Erythroblast (primary cell): ENCODE results near the gene TENT4B.

Experiments
- DNase-seq, 2 experiments: peaks; one replicate each; lab custom pipeline; 2025; lab: John Stamatoyannopoulos, UW
- GATA1 ChIP-seq: IDR thresholded peaks from 2 replicates; pipeline ENCODE4 v1.6.1; 2011; ENCODE audit warnings: low read depth, mild to moderate bottlenecking, control low read depth, low read length, moderate library complexity
- POLR2A ChIP-seq: IDR thresholded peaks from 2 replicates; pipeline ENCODE4 v1.6.1; 2011; ENCODE audit warnings: mild to moderate bottlenecking, low read length

The TENT4B gene

GRCh38 chr16:50245417-50246298 is 92.6 kb downstream of the TENT4B start:
- peak; percentile 84 to 94 for DNase-seq
- TF ChIP-seq GATA1 (no peak), POLR2A (no peak)

DNA sequence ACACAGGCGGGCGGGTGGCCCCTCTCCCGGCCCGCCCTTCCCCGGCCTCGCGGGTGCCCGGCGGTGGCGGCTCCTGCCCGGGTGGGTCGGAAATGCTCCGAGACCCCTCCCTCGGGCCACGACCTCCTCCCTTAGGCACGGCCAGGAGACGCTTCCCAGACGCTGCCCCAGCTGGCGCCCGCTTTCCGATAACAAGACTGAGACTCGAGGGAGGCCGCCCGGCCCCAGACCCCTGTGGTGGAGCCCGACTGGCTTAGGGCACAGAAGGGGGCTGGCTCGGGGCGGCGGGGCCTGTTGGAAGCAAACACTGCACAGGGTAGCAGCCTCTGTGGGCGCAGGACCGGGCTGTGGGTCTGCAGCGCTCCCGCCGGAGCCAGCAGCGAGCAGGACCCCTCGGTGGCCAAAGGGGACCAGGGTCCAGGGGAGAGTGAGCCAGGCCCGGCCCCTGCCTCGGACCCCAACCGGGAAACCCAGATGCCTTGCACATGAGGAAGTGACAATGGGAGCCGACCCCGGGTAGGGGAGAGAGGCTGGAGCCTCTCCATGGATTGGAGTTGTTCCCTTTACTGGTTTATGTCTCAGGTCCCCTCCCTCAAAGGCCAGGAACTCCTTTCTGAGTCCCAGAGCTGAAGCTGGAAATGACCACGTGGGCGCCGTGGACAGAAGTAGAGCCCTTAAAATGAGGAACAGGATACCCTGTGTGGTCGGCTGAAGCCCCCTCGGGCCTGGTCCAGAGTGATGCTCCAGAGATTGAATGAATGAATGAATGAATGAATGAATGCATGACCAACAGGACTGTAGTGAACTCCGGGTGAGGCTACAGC is 93.4 kb downstream of the TENT4B start:
- peak; percentile 63 to 73 for DNase-seq
- TF ChIP-seq POLR2A (no peak), GATA1 (no peak)

DNA sequence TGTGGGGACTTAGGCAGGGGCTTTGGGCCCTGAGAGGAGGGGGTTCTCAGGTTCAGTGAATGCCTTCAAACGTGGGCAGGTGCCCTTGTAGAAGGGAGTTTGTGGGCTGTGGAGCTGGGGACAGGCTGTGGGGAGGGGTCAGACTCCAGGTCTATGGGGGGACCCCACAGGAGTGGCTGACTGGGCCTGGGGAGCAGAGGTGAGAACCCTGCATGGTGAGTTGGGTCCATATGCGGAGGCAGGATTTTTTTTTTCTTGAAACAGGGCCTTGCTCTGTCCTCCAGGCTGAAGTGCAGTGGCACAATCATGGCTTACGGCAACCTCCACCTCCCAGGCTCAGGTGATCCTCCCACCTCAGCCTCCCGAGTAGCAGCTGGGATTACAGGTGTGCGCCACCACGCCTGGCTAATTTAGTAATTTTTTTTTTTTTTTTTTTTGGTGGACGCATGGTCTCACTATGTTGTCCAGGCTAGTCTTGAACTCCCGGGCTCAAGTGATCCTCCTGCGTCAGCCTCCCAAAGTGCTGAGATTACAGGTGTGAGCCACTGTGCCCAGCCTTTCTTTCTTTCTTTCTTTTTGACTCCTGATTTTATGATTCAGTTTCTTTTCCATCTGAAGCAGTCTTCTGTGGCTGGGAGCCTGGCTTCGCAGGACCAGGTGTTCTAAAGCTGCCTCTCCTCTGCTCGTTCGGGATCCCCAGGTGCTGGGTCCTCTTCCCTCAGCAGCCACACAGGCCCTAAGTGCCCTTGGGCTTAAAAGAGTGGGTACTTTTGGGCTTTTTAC is 94.2 kb downstream of the TENT4B start:
- TF ChIP-seq GATA1 (no peak), POLR2A (no peak)
- DNase-seq: no peak

- DNase-seq: no peak
- TF ChIP-seq POLR2A (no peak), GATA1 (no peak)
These were observed 95.0 kb downstream of the TENT4B start for GRCh38 chr16:50247906-50248608.

DNA sequence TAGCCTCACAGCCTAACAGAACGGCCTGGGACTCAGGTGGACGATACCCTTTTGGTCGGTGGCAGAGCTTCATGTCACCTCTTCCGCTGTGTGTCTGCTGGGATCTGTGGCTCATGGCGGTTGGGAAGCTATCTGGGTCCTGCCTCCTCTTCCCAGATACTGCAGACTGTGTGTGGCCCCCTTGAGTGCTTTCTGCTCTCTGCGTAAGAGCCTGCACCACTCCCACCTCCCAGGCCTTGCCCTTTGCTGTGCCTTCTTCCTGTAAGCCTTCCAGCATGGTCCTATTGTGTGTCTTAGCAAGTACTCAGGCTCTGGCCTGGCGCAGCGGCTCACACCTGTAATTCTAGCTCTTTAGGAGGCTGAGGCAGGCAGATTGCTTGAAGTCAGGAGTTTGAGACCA is 95.7 kb downstream of the TENT4B start:
- no peak for DNase-seq
- no peak for TF ChIP-seq GATA1
- no peak for TF ChIP-seq POLR2A

GRCh38 chr16:50251375-50252081 is 98.4 kb downstream of the TENT4B start:
- TF ChIP-seq GATA1 (no peak), POLR2A (no peak)
- no peak for DNase-seq

GRCh38 chr16:50252082-50252611 is 99.0 kb downstream of the TENT4B start:
- TF ChIP-seq POLR2A (no peak), GATA1 (no peak)
- DNase-seq: no peak

DNA sequence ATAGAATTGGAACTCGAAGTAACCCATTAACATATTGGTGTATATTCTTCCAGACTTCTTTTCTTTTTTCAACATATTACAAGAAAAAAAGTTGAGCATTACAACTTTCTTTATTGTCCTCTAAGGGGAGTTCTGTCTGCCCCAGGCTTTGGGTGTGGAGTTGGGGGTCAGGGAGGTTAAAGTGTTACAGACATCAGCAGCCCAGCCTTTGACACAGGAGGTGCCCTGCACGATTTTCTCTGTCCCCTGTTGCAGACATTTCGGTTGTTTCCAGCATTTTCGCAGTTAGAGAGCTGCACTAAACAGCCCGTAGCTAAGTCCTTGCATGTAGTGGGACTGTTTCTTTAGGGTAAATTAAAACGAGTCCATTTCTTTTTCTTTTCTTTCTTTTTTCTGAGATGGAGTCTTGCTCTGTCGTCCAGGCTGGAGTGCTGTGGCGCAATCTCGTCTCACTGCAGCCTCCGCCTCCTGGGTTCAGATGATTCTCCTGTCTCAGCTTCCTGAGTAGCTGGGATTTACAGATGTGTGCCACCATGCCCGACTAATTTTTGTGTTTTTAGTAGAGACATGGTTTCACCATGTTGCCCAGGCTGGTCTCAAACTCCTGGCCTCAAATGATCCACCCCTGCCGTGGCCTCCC is 99.9 kb downstream of the TENT4B start:
- TF ChIP-seq GATA1 (no peak), POLR2A (no peak)
- DNase-seq: no peak

- peak in 1 of 2 experiments; percentile 39 for DNase-seq
- TF ChIP-seq POLR2A (no peak), GATA1 (no peak)
These were observed 100.4 kb downstream of the TENT4B start for GRCh38 chr16:50253514-50253910.

DNA sequence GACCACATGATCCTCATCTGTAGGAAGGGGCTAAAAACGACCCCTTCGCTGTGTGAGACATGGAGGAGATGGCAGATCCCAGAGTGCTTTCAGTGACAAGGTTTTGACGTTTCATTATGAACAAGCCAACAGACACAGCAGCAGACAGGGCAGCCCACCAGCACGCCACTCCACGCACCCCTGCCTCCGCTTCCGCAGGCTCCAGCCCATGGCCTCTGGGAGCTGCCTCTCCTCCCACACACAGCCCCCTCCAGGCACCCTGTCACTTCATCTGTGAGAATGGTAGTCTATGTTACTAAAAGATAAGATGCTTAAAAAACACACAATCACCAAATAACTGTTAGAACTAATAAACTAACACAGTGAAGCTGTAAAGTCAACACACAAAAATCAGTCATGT is 101.0 kb downstream of the TENT4B start:
- peak; percentile 50 to 63 for DNase-seq
- TF ChIP-seq POLR2A (peak; percentile 45), GATA1 (no peak)

DNA sequence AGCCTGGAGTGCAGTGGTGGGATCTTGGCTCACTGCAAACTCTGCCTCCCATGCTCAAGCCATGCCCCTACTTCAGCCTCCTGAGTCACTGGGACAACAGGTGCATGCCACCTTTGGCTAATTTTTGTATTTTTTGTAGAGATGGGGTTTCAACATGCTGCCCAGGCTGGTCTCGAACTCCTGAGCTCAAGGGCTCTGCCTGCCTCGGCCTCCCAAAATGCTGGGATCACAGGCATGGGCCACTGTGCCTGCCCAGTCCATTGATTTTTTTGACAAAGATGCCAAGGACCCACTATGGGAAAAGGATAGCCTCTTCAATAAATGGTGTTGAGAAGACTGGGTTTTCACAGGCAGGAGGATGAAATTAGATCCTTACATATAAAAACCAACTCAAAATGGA is 102.4 kb downstream of the TENT4B start:
- TF ChIP-seq GATA1 (no peak), POLR2A (no peak)
- no peak for DNase-seq
